T-helper 2 cell treated with Interferon-gamma antibody and Interleukin-4, amounts not matched to agents 5 μg/mL and 100 μg/mL, for 36 hours (primary cell): Measurements from ENCODE around the gene TP53BP2.
A peak's percentile ranks its signal among the peaks of the same experiment; 100 is the strongest.
"Not testable (repeated sequence)": the region's sequence is repeated elsewhere in the genome, so short reads cannot be mapped to it uniquely, and the experiment has no call there.

Source experiments
- DNase-seq: peaks from one replicate; pipeline ENCODE4 v3.0.0; 2021; ENCODE audit warnings: low spot score
- H3K27ac Mint-ChIP-seq: one replicate; pipeline ENCODE4 v1.8.0; 2021; ENCODE audit warnings: mild to moderate bottlenecking, mixed read lengths
- H3K27me3 Mint-ChIP-seq: one replicate; pipeline ENCODE4 v1.8.0; 2021; ENCODE audit warnings: low read depth, mixed read lengths
- H3K36me3 Mint-ChIP-seq: one replicate; pipeline ENCODE4 v1.8.0; 2021; ENCODE audit warnings: low read depth, mixed read lengths
- H3K4me1 Mint-ChIP-seq: one replicate; pipeline ENCODE4 v1.8.0; 2021; ENCODE audit warnings: low read depth, mixed read lengths
- H3K4me3 Mint-ChIP-seq: one replicate; pipeline ENCODE4 v1.8.0; 2022; ENCODE audit warnings: mild to moderate bottlenecking, moderate library complexity, mixed read lengths
- H3K9me3 Mint-ChIP-seq: one replicate; pipeline ENCODE4 v1.8.0; 2021; ENCODE audit warnings: mixed read lengths

The TP53BP2 gene

DNA sequence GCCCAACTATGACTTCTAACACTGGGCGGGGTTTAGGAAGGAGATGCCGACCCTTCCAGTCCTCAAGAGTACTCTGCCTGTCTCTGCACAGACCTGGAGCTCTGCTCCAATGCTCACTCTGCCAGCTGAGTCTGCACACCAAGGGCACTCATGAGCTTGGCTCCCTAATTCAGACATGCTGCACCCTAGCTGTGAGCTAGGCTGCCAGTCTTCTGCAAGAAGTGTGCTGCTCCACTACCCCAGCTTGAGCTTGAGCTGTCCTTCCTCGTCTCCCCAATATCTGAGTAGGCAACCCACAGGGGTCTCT, 13.2 kb downstream of the TP53BP2 start:
- Mint-ChIP-seq H3K9me3 (no peaks in the 10 kb centered on the region), H3K27ac (peak overlapping the region; percentile 80), H3K4me3 (peak overlapping the region; percentile 65), H3K27me3 (no peaks in the 10 kb centered on the region), H3K4me1 (peaks cover 21% of the 10 kb centered on the region), H3K36me3 (peaks cover 7% of the 10 kb centered on the region)
- no peak for DNase-seq

DNA sequence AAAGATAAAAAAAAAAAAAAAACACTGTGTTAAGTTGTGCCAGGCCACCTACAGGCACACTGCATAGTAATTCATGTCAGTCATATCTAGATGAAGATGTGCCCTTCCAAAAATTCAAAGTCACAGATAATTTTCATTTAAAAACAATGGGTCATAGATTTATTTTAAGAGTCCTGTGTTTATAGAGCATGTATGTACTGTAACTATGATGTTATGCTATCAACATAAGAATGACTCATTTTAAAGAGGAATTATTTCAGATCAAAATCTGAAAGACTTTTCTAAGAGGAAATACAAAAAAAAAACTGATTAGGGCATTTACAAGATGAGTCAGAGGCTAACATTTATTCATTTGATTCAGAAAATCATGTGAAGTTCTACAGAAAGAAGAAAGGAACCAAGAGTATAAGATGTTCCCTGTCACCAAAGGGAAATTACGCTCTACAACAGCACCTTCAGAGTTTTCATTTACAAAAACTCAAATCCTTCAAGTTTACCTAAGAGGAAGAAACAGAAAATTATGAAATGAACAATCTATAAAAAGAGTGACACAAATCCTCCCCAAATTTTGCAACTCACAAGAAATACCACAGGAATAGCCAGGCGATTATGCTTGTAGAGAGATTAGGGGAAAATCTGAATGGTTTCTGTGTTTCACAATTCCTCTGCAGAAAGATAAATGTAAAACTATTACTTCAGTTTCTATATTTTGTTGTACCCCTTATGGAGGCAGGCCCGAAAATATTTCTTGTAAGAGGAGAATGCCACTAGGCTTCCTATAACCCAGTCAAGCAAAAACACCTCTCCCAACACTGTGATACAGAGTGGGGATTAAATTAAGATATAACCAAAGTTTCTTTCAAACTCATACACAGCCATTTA, 13.8 kb downstream of the TP53BP2 start:
- Mint-ChIP-seq H3K4me3 (peak overlapping the region; percentile 65), H3K27me3 (no peaks in the 10 kb centered on the region), H3K9me3 (no peaks in the 10 kb centered on the region), H3K27ac (peak overlapping the region; percentile 80), H3K4me1 (peaks cover 26% of the 10 kb centered on the region), H3K36me3 (peaks cover 7% of the 10 kb centered on the region)
- DNase-seq, result no peak

DNA sequence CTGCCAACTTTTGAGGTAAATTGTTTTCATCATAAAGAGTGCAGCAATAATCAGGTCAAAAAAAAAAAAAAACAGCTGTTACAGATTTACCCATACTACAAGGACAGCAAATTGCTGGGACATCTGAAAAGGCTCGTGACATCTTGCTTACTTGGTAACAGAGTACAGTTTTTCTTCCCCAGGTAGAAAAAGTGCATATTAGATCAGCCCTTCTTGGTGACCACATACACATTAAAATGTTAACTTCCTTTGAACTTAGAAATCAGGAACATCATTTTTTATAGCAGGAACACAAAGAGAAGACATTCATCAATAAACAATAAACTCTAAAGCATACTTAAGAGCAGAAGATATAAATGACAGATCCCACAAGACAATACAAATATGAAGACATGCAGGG, 16.1 kb downstream of the TP53BP2 start:
- no peaks in the 10 kb centered on the region for H3K27me3 Mint-ChIP-seq
- no peak overlapping the region for H3K27ac Mint-ChIP-seq
- no peak overlapping the region for H3K4me3 Mint-ChIP-seq
- peaks cover 7% of the 10 kb centered on the region for H3K36me3 Mint-ChIP-seq
- DNase-seq, result no peak
- peaks cover 48% of the 10 kb centered on the region for H3K4me1 Mint-ChIP-seq
- no peaks in the 10 kb centered on the region for H3K9me3 Mint-ChIP-seq

DNA sequence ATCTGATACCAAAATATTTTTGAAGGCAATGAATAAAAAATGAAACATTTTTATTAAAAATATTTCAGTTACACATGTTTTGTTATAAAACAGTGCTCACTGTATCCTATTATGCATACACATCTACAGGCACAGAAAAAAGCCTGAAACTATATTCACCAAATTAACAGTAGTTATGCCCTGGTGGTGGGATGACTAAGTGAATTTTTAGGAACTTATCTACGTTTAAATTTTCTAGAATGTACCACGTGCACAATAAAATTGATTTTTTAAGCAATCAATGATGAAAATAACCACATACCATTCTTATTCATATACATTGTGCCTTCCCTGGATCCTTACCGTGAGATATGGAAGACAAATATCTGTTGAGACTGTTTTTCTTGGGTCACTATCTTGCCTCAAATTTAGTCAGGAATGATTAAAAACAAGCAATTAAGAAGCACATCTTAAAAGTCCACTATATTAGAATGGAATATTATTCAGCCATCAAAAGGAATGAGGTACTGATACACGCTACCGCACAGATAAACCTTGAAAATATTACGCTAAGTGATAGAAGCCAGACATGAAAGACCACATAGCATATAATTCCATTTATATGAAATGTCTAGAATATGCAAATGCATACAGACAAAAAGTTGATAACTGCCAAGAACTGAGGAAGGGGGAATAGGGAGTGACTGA, 17.4 kb downstream of the TP53BP2 start:
- Mint-ChIP-seq H3K27me3 (no peaks in the 10 kb centered on the region), H3K27ac (no peak overlapping the region), H3K4me1 (peaks cover 57% of the 10 kb centered on the region), H3K36me3 (peaks cover 7% of the 10 kb centered on the region), H3K4me3 (no peak overlapping the region), H3K9me3 (no peaks in the 10 kb centered on the region)
- no peak for DNase-seq

DNA sequence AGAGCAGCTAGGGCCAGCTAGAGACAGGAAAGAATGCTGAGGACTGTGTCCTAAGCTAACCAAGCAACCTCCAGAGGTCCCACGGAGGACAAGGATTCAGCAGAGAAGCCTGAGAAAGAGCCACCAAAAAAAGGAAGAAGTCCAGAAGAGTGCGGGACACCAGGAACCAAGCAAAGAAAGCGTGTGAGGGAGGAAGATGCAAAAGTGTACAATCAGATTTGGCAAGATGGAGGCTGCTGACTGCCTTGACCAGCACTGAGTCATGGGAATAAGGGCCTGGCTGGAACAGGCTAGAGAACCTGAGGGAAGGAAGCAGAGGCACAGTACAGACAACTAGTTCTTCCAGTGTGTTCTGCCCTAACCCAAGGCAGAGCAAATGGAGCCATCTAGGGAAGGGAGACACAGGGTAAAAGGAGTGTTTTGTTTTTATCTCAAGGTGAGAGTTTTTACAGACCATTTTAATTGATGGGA, 18.5 kb downstream of the TP53BP2 start:
- Mint-ChIP-seq H3K27me3 (no peaks in the 10 kb centered on the region), H3K4me3 (no peak overlapping the region), H3K36me3 (peaks cover 7% of the 10 kb centered on the region), H3K4me1 (peaks cover 51% of the 10 kb centered on the region), H3K27ac (no peak overlapping the region), H3K9me3 (no peaks in the 10 kb centered on the region)
- DNase-seq, result no peak

DNA sequence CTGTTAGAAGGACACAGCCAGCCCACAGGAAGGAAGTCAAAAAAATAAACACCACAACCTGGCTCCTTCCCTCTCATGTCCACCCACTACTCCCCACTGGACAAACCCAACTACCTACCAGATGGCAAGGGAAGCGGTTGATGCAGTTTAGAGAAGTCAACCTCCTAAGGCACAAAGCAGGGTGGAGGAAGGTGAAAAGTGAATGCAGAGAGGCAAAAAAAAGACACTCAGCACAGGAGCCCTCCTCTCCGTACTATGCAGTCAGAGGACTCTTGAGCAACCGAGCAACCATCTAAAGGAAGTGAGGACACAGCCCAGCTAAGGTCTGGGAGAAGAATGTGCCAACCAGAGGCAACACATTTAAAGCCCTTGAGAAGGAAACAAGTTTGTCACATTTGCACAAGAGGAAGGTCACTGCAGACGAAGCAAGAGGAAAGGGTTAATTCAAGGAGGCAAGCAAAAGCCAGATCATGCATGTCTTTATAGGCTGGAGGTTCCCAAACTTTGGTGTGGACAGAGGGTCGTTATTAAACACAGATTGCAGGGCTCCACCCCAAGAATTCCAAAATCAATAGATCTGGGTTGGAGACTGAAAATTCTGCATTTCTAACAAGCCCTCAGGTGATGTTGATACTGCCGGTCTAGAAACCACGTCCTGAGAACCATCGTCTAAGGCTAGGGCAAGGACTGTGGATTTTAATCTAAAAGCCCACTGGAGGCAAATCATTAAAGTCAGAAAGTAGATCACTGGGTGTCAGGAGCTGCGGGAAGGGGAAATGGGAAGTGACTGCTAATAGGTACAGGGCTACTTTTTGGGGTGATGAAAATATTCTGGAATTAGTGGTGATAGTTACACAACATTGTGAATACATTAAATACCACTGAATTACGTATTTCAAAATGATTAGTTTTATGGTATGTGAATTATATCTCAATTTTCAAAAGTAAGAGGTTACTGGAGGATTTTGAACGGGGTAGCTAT, 19.7 kb downstream of the TP53BP2 start:
- DNase-seq, result no peak
- Mint-ChIP-seq H3K27me3 (no peaks in the 10 kb centered on the region), H3K4me1 (peaks cover 43% of the 10 kb centered on the region), H3K9me3 (no peaks in the 10 kb centered on the region), H3K4me3 (peak overlapping the region; percentile 23), H3K27ac (peak overlapping the region; percentile 2), H3K36me3 (peaks cover 7% of the 10 kb centered on the region)

DNA sequence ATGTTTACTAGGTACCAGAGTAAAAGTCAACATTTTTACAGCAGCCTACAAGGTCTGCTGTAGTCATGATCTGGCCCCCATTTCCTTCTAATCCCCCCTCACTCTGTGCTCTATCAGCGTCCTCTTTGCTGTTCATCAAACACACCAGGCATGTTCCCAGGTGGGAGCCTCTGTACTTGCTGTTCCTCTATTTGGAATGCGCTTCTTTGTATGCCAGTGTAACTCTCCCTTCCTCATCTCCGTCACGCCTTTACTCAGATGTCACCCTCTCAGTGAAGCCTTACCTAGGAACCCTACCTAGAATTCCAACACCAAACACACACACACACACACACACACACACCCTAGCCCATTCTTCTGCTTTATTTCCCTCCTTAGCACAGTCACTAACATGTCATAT, 21.0 kb downstream of the TP53BP2 start:
- no peak for DNase-seq
- H3K9me3 Mint-ChIP-seq, result no peaks in the 10 kb centered on the region
- H3K27me3 Mint-ChIP-seq, result no peaks in the 10 kb centered on the region
- no peak overlapping the region for H3K27ac Mint-ChIP-seq
- H3K4me1 Mint-ChIP-seq, result peaks cover 41% of the 10 kb centered on the region
- H3K36me3 Mint-ChIP-seq, result peaks cover 16% of the 10 kb centered on the region
- H3K4me3 Mint-ChIP-seq, result no peak overlapping the region

DNA sequence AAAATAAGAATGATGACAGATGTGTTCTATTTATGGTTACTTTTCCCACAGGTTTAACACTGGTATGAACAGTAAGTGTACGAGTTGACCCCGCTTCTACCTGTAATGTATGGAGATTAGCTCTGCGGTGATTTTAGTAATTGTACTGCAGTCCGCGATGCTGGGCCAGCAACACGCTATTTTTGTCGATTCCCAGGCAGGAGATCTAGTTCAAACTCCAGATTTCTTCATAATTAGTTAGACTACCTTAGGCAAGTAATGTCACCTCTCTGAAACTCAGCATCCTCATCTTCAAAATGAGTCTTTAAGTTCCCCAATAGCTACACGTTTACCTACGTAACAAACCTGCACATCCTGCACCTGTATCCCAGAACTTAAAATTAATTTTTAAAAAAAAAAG, 21.5 kb downstream of the TP53BP2 start:
- H3K4me1 Mint-ChIP-seq, result peaks cover 38% of the 10 kb centered on the region
- no peak overlapping the region for H3K27ac Mint-ChIP-seq
- no peak for DNase-seq
- H3K9me3 Mint-ChIP-seq, result no peaks in the 10 kb centered on the region
- H3K27me3 Mint-ChIP-seq, result no peaks in the 10 kb centered on the region
- peaks cover 16% of the 10 kb centered on the region for H3K36me3 Mint-ChIP-seq
- no peak overlapping the region for H3K4me3 Mint-ChIP-seq

GRCh38 chr1:223820971-223821370, 24.8 kb downstream of the TP53BP2 start:
- no peak overlapping the region for H3K4me3 Mint-ChIP-seq
- peaks cover 24% of the 10 kb centered on the region for H3K4me1 Mint-ChIP-seq
- DNase-seq, result no peak
- H3K9me3 Mint-ChIP-seq, result no peaks in the 10 kb centered on the region
- peaks cover 12% of the 10 kb centered on the region for H3K36me3 Mint-ChIP-seq
- no peaks in the 10 kb centered on the region for H3K27me3 Mint-ChIP-seq
- no peak overlapping the region for H3K27ac Mint-ChIP-seq

DNA sequence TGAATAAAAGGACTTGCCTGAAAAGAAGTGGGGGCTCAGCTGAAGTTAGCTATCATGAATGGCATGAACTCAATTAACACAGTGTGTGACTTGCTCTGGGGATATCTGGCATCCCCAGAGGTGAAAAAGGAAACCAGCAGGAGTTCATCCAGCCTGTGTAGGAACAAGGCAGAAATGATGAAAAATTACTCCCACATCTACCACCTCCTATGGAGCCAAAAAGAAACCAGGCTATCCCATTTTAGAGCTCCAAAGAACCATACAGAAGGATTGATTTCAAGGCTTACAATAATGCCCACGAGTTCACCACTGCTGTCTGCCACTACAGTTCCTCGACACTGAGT, 25.3 kb downstream of the TP53BP2 start:
- H3K36me3 Mint-ChIP-seq, result peaks cover 12% of the 10 kb centered on the region
- no peak overlapping the region for H3K27ac Mint-ChIP-seq
- no peaks in the 10 kb centered on the region for H3K9me3 Mint-ChIP-seq
- no peak overlapping the region for H3K4me3 Mint-ChIP-seq
- no peaks in the 10 kb centered on the region for H3K27me3 Mint-ChIP-seq
- peaks cover 19% of the 10 kb centered on the region for H3K4me1 Mint-ChIP-seq
- DNase-seq, result no peak

- peaks cover 14% of the 10 kb centered on the region for H3K4me1 Mint-ChIP-seq
- H3K27me3 Mint-ChIP-seq, result no peaks in the 10 kb centered on the region
- no peak overlapping the region for H3K4me3 Mint-ChIP-seq
- peaks cover 12% of the 10 kb centered on the region for H3K36me3 Mint-ChIP-seq
- DNase-seq, result no peak
- no peak overlapping the region for H3K27ac Mint-ChIP-seq
- H3K9me3 Mint-ChIP-seq, result no peaks in the 10 kb centered on the region
These were observed 25.8 kb downstream of the TP53BP2 start for GRCh38 chr1:223819730-223820514.

DNA sequence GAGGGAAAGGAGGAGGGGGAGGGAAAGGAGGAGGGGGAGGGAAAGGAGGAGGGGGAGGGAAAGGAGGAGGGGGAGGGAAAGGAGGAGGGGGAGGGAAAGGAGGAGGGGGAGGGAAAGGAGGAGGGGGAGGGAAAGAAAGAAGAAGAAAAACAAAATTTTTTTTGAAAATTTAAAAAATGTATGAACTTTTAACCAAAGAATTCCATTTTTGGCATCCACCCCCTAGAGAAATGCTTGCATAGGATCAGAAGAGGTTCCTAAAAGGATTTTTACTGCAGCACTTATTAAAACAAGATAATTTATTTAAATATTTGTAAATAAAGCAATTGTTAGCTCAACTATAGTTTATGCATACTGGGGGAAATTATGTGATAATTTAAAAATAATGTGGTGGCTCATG, 28.5 kb downstream of the TP53BP2 start:
- peaks cover 24% of the 10 kb centered on the region for H3K36me3 Mint-ChIP-seq
- H3K27me3 Mint-ChIP-seq, H3K27ac Mint-ChIP-seq, H3K4me3 Mint-ChIP-seq, DNase-seq, H3K9me3 Mint-ChIP-seq: not testable (repeated sequence)
- peaks cover 13% of the 10 kb centered on the region for H3K4me1 Mint-ChIP-seq

DNA sequence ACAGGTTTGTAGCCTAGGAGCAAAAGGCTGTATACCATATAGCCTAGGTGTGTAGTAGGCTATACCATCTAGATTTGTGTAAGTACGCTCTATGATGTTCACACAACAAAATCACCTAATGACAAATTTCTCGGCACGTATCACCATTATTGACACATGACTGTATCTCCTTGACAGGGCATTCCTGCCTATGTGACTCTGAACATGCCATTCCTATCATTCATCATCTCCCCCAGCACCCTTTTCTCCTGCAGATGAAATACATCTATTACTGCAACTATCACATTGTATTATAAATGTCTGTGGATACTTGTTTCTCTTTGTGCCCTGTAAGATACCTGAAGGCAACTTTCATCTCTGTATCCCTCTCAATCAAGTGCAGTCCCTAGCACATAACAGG, 29.9 kb downstream of the TP53BP2 start:
- Mint-ChIP-seq H3K27me3 (no peaks in the 10 kb centered on the region), H3K4me1 (peaks cover 15% of the 10 kb centered on the region), H3K4me3 (no peak overlapping the region), H3K9me3 (no peaks in the 10 kb centered on the region), H3K27ac (no peak overlapping the region), H3K36me3 (peaks cover 25% of the 10 kb centered on the region)
- DNase-seq, result no peak
